Brain pericyte (primary cell): Measurements from ENCODE around the gene INPP5K.
"Not testable (repeated sequence)": the region's sequence is repeated elsewhere in the genome, so short reads cannot be mapped to it uniquely, and the experiment has no call there.

Experiments used
- DNase-seq: peaks from one replicate; pipeline ENCODE4 v3.0.0-alpha.2; 2012; ENCODE audit warnings: low read depth, low spot score

INPP5K gene

GRCh38 chr17:1464186-1464585, 52.2 kb downstream of the INPP5K start:
- DNase-seq, result no peak

DNA sequence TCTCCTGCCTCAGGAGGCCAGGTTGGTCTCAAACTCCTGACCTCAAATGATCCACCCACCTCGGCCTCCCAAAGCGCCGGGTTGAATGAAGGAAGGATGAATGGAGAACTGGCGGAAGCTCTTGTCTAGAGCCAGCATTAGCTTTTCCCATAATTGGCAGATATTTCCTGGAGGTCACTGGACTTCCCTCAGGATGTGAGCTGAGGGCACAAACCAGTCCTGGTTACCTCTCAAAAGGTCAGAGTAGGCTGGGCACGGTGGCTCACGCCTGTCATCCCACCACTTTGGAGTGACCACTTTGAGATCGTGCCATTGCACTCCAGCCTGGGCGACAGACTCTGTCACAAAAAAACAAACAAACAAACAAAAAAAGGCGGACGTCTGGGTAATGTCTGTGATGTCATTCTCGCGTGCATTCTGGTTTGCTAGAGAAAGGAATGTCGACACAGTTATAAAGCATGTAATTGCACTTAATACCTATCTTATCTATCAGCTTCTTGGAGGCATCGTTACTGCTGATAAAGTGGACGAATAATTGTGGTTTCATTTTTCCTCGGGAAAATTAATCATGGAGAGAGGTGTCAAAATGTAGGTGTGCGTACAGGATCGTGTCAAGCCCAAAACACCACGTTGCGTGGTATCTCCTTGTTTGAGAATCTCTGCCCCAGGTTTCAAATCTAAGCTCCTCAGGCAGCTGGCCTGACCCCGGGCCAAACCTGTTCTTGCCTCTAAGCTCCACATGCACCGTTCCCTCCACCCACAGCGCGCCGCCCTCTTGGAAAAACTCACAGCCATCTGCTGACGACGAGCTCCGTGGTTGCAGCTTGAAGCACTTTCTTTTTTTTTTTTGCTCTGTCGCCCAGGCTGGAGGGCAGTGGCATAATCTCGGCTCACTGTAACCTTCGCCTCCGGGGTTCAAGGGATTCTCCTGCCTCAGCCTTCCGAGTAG, 54.0 kb downstream of the INPP5K start:
- no peak for DNase-seq

DNA sequence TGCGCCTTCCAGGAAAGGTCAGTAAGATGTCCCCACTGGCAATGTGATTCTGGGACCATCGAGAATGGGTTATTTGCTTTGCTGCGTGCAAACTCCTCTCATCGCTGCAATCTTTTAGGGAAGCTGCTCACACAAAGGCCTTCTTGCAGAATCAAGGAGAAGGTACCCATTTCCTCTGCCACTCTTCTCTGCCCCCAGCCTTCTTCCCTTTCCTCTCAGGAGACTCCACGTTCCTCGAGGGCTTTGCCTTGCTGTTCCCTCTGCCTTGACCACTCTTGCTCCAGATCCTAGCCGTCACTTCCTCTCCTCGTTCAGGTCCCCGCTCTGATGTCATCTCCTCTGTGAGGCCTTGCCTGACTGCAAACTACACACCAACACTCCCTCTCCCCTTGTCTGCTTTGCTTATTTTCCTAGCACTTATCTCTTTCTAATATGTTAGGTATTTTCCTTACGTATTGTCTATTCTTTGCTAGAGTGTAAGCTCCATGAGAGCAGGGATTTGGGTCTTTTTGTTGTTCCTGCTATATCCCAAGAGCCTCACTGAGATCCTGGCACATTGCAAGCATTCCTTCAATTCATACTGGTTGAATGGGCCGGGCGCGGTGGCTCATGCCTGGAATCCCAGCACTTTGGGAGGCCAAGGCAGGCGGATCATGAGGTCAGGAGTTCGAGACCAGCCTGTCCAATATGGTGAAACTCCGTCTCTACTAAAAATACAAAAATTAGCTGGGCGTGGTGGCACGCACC, 55.0 kb downstream of the INPP5K start:
- DNase-seq, result no peak

DNA sequence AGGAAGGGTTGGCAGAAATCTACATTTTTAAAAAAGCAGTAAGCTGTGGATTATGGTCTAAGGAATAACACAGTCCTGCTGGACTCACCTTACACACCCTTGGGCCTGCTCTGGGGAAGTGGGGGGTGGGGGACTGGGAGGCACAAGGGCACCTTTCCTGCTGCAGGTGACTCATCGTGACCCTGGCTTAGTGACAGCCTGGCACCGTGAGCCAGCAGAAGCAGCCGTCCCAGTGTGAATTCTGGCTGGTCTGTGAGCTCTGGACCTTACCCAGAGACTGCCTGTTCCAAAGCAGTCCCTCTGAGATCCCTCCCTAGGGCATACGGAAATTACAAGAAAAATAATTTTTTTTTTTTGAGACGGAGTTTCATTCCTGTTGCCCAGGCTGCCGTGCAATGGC, 56.2 kb downstream of the INPP5K start:
- no peak for DNase-seq

- DNase-seq, result peak; percentile 83
Measured at GRCh38 chr17:1455797-1456599, 60.4 kb downstream of the INPP5K start, which contains the start of gene CRK. Gene CRK (minus strand): TSS chr17:1456232. CDS start chr17:1456117, 115 bp downstream.

DNA sequence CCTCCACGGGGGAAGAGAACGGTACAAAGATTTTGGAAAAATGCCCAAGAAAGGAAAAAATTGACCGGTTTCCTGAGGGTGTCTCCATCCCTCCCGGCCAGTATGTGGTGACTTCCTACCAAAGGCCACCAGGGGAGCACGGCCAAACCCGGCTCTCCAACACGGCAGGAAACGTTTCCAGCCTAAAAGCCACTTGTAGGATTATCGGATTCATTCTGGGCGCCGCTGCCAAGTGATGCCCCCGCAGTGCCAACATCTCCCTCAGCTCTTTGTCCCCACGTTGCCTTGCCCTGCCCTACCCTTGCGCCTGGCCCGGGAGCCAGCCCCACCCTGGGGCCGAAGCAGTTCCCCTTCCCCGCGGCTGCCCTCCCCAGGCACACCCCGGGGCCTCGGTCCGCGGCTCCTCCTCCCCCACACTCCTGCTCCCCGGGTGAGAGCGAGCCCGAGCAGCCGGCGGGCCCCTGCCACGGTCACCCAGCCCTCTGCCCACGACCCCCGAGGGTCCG, 61.1 kb downstream of the INPP5K start:
- DNase-seq, result no peak

DNA sequence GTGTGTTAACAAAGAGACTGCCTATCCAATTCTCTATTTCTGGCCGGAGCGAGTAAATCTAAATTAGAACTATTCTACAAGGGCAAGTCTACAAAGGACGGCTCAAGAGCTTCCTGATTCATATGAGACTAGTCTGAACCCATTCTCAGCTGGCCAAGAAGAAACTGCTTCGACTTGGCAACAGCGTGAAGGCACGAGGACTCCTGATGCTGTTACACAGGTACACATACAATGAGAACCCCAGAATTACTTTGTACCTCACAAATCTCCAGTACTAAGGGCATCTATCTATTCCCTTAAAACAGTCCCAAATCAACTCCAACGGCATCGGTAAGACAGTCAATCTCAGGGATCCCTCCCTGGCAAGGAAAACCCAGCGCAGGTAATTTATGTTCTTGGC, 61.9 kb downstream of the INPP5K start:
- no peak for DNase-seq

- not testable (repeated sequence) for DNase-seq
Measured at GRCh38 chr17:1453694-1454093, 62.7 kb downstream of the INPP5K start.

DNA sequence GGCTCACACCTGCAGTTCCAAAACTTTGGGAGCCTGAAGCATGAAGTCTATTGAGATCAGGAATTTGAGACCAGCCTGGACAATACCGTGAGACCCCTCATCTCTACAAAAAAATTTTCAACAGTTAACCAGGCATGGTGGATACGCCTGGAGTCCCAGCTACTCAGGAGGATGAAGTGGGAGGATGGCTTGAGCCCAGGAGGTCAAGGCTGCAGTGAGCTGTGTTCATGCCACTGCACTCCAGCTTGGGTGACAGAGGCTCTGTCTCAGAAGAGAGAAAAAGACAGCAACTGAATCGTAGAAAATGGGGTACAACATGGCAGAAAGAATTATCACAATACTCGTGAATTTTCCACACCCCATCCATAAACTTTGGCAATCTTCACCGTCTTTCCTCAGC, 63.6 kb downstream of the INPP5K start:
- DNase-seq, result no peak

DNA sequence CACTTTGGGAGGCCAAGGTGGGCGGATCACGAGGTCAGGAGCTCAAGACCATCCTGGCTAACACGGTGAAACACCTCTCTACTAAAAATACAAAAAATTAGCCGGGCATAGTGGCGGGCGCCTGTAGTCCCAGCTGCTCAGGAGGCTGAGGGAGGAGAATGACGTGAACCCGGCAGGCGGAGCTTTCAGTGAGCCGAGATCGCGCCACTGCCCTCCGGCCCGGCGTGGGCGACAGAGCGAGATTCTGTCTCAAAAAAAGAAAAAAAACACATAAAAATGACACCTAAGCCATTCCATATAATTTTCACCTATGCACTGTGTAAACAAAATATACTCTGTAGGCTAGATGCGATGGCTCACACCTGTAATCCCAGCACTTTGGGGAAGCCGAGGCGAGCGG, 66.2 kb downstream of the INPP5K start:
- DNase-seq, result not testable (repeated sequence)

DNA sequence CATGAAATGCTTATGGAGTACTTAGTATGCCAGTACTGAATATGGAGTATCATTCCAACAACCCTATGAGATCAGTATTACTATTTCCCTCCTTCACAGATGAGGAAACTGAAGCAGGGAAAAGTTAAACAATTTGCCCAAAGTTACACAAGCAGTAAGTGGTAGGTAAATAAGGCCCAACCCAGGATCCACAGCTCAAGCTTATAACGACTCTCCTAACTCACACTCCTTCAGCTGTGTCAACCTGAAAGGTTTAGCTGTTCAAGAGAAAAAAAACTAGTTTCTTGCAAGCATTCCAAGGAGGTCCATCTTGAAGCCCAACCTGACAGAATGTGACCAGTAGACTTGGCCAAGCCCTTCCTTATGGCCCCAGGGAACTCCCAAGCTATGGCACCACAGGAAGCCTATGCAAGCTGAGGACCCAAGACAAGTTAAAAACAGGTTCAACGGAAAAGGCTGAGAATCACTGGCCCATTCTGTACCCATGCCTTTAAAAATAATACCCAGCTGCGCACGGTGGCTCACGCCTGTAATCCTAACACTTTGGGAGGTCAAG, 66.9 kb downstream of the INPP5K start:
- DNase-seq, result no peak

- DNase-seq, result no peak
Measured at GRCh38 chr17:1447052-1447451, 69.4 kb downstream of the INPP5K start.

- no peak for DNase-seq
Measured at GRCh38 chr17:1446201-1446600, 70.2 kb downstream of the INPP5K start.

GRCh38 chr17:1445695-1446094, 70.7 kb downstream of the INPP5K start:
- not testable (repeated sequence) for DNase-seq
